LNCAP (cell line): ENCODE results near the gene AIFM3.

ENCODE experiments used
- CTCF ChIP-seq: fragments of 450-650 bp; IDR thresholded peaks from 2 replicates; pipeline ENCODE4 v1.5.1; 2017; ENCODE audit warnings: mild to moderate bottlenecking

AIFM3 gene

DNA sequence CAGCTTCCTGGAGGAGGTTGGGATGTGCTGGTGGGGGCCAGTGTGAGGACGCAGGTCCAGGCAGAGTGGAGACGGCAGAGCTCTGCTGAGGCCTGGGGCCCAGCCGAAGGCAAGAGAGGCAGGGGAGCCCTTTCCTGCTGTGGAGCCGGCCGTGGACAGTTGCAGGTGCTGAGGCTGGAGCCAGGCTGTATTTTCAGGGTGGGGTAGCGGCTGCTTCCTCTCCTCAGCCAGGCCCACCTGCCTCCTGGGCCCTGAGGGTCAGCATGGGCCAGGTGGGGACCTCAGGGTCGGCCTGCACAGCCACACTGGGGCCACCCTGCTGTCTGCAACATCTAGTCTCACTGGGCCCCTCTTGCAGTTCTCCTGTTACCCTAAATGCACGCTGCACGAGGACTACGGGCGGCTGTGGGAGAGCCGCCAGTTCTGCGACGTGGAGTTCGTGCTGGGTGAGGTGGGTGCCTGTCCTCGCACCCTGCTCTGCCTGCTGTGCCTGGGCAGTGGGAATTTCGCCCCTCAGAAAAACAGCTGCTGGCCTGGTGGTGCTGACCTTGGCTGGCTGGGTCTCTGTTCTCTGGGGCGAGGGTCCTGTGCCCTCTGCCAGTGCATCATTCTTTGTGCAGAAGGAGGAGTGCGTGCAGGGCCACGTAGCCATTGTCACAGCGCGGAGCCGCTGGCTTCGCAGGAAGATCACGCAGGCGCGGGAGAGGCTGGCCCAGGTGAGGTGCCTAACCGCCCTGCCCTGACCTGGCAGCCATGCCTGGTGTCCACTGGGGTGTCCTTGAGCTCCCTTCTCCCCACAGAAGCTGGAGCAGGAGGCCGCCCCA is 26.5 kb downstream of the AIFM3 start:
- no peak for TF ChIP-seq CTCF

- no peak for TF ChIP-seq CTCF
Measured at GRCh38 chr22:20994128-20994901, 27.3 kb downstream of the AIFM3 start.

- TF ChIP-seq CTCF = no peak
Measured at GRCh38 chr22:20994902-20995241, 27.8 kb downstream of the AIFM3 start.

- no peak for TF ChIP-seq CTCF
Measured at GRCh38 chr22:20995329-20996030, 28.4 kb downstream of the AIFM3 start.

- TF ChIP-seq CTCF = no peak
Measured at GRCh38 chr22:20996031-20996410, 29.0 kb downstream of the AIFM3 start.

DNA sequence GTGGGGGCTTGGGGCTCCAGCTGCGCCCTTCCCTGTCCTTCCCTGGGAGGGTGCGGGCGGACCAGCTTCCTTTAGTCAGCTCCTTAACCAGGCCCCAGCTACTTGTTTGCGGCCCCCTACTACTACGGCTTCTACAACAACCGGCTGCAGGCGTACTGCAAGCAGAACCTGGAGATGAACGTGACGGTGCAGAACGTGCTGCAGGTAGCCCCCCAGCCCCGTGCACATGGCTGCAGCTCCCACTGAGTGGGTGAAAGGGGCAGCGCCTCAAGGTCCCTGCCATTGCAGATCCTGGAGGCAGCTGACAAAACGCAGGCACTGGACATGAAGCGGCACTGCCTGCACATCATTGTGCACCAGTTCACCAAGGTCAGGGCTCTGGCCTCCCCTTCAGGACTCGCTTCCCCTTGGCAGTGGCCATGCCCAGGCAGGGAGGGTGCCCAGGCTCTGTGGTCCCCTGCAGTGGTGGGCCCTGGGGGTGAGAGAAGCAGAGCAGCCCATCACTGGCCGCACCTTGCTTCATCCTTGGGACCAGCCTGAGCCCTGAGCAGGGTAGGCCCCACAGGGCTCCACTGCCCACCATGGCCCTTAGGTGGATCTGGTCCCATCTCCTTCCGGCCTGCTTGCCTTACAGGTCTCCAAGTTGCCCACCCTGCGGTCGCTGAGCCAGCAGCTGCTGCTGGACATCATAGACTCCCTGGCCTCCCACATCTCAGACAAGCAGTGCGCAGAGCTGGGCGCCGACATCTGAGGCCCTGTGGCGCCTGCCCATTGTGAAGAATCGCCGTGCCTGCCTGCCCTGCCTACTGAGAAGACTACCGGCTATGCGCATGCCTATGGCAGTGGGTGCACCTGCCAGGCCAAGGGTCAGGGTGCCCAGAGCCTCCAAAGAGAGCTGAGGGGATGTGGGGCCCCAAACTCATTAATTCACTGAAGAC is 29.8 kb downstream of the AIFM3 start:
- no peak for TF ChIP-seq CTCF
